NOMO-1 (cell line): ENCODE results near the gene ANXA2.

Experiments used
- DNase-seq, 2 experiments: peaks; one replicate each; lab custom pipeline; 2025; ENCODE audit not compliant: unreplicated experiment in 2 of 2; lab: John Stamatoyannopoulos, UW

ANXA2 gene

GRCh38 chr15:60372227-60372626, 25.6 kb downstream of the ANXA2 start:
- DNase-seq, result no peak

GRCh38 chr15:60371175-60372051, 26.4 kb downstream of the ANXA2 start:
- DNase-seq, result no peak

- no peak for DNase-seq
These were observed 27.0 kb downstream of the ANXA2 start for GRCh38 chr15:60370869-60371136.

- no peak for DNase-seq
These were observed 27.5 kb downstream of the ANXA2 start for GRCh38 chr15:60370105-60370868.

GRCh38 chr15:60369696-60370095, 28.1 kb downstream of the ANXA2 start:
- no peak for DNase-seq

- no peak for DNase-seq
These were observed 33.2 kb downstream of the ANXA2 start for GRCh38 chr15:60364612-60364924.

GRCh38 chr15:60363903-60364611, 33.7 kb downstream of the ANXA2 start:
- no peak for DNase-seq

- no peak for DNase-seq
These were observed 34.7 kb downstream of the ANXA2 start for GRCh38 chr15:60363087-60363549.

- DNase-seq, result no peak
These were observed 35.3 kb downstream of the ANXA2 start for GRCh38 chr15:60362321-60363086.

GRCh38 chr15:60359738-60360137, 38.0 kb downstream of the ANXA2 start:
- peak in 1 of 2 experiments; percentile 23 for DNase-seq

GRCh38 chr15:60358935-60359682, 38.7 kb downstream of the ANXA2 start:
- DNase-seq, result no peak

- no peak for DNase-seq
These were observed 41.0 kb downstream of the ANXA2 start for GRCh38 chr15:60356832-60357231.

- no peak for DNase-seq
These were observed 42.5 kb downstream of the ANXA2 start for GRCh38 chr15:60355148-60355857.

GRCh38 chr15:60353245-60353920, 44.4 kb downstream of the ANXA2 start:
- no peak for DNase-seq

- no peak for DNase-seq
These were observed 45.3 kb downstream of the ANXA2 start for GRCh38 chr15:60352525-60352924.

GRCh38 chr15:60351066-60351465, 46.7 kb downstream of the ANXA2 start:
- no peak for DNase-seq

GRCh38 chr15:60350108-60350507, 47.7 kb downstream of the ANXA2 start:
- no peak for DNase-seq

GRCh38 chr15:60349589-60349988, 48.2 kb downstream of the ANXA2 start:
- no peak for DNase-seq

GRCh38 chr15:60347480-60348049, 50.2 kb downstream of the ANXA2 start:
- DNase-seq, result no peak
